ENCODE measurements around the gene ZNF223.

The ZNF223 gene

DNA sequence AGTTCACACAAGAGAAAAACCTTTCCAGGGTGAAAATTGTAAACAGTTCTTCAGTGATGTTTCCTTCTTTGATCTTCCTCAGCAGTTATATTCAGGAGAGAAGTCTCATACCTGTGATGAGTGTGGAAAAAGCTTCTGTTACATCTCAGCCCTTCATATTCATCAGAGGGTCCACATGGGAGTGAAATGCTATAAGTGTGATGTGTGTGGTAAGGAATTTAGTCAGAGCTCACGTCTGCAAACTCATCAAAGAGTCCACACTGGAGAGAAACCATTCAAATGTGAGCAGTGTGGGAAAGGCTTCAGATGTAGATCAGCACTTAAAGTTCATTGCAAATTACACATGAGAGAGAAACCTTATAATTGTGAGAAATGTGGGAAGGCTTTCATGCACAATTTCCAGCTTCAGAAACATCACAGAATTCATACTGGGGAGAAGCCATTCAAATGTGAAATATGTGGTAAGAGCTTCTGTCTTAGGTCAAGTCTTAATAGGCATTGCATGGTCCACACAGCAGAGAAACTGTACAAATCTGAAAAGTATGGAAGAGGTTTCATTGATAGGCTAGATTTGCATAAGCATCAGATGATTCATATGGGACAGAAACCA, 19.7 kb upstream of the ZNF223 start:
- no peak for TF ChIP-seq TOX (CRISPR knock-in tag; IDR thresholded peaks at IDR 0.05; ENCODE audit: borderline replicate concordance)
- TF ChIP-seq, protein P1, sequence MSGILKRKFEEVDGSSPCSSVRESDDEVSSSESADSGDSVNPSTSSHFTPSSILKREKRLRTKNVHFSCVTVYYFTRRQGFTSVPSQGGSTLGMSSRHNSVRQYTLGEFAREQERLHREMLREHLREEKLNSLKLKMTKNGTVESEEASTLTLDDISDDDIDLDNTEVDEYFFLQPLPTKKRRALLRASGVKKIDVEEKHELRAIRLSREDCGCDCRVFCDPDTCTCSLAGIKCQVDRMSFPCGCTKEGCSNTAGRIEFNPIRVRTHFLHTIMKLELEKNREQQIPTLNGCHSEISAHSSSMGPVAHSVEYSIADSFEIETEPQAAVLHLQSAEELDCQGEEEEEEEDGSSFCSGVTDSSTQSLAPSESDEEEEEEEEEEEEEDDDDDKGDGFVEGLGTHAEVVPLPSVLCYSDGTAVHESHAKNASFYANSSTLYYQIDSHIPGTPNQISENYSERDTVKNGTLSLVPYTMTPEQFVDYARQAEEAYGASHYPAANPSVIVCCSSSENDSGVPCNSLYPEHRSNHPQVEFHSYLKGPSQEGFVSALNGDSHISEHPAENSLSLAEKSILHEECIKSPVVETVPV (CRISPR knock-in tag; IDR thresholded peaks at IDR 0.05): no peak
- TF ChIP-seq RARB (CRISPR knock-in tag; IDR thresholded peaks at IDR 0.05): no peak
- no peak for TF ChIP-seq ESRRG (CRISPR knock-in tag; IDR thresholded peaks at IDR 0.05)
- no peak for TF ChIP-seq ZFP30 (CRISPR knock-in tag; IDR thresholded peaks at IDR 0.05)
- no peak for ATAC-seq

GRCh38 chr19:44042147-44042546, 9.7 kb upstream of the ZNF223 start:
- TF ChIP-seq ISL1 (CRISPR knock-in tag; IDR thresholded peaks at IDR 0.05) (no peak), BACH2 (CRISPR knock-in tag; IDR thresholded peaks at IDR 0.05; ENCODE audit: borderline replicate concordance) (no peak), ZC3H10 (CRISPR knock-in tag; IDR thresholded peaks at IDR 0.05) (no peak), TCF4 (CRISPR knock-in tag; IDR thresholded peaks at IDR 0.05; ENCODE audit: borderline replicate concordance) (no peak), ARNTL (CRISPR knock-in tag; IDR thresholded peaks at IDR 0.05; ENCODE audit: borderline replicate concordance, low read depth) (no peak), TOX (CRISPR knock-in tag; IDR thresholded peaks at IDR 0.05; ENCODE audit: borderline replicate concordance) (no peak), ZNF70 (CRISPR knock-in tag; IDR thresholded peaks at IDR 0.05) (no peak), CSDC2 (CRISPR knock-in tag; IDR thresholded peaks at IDR 0.05) (no peak), PPARA (CRISPR knock-in tag; IDR thresholded peaks at IDR 0.05; ENCODE audit: borderline replicate concordance) (no peak), RARB (CRISPR knock-in tag; IDR thresholded peaks at IDR 0.05) (no peak), ZFP30 (CRISPR knock-in tag; IDR thresholded peaks at IDR 0.05) (no peak), SNAI2 (CRISPR knock-in tag; IDR thresholded peaks at IDR 0.05) (no peak), ESRRG (CRISPR knock-in tag; IDR thresholded peaks at IDR 0.05) (no peak), GLIS3 (CRISPR knock-in tag; IDR thresholded peaks at IDR 0.05) (no peak), ZNF565 (CRISPR knock-in tag; conservative IDR thresholded peaks at IDR 0.05; ENCODE audit: low read depth) (no peak), OSR1 (CRISPR knock-in tag; IDR thresholded peaks at IDR 0.05) (no peak)
- TF ChIP-seq, protein P2, sequence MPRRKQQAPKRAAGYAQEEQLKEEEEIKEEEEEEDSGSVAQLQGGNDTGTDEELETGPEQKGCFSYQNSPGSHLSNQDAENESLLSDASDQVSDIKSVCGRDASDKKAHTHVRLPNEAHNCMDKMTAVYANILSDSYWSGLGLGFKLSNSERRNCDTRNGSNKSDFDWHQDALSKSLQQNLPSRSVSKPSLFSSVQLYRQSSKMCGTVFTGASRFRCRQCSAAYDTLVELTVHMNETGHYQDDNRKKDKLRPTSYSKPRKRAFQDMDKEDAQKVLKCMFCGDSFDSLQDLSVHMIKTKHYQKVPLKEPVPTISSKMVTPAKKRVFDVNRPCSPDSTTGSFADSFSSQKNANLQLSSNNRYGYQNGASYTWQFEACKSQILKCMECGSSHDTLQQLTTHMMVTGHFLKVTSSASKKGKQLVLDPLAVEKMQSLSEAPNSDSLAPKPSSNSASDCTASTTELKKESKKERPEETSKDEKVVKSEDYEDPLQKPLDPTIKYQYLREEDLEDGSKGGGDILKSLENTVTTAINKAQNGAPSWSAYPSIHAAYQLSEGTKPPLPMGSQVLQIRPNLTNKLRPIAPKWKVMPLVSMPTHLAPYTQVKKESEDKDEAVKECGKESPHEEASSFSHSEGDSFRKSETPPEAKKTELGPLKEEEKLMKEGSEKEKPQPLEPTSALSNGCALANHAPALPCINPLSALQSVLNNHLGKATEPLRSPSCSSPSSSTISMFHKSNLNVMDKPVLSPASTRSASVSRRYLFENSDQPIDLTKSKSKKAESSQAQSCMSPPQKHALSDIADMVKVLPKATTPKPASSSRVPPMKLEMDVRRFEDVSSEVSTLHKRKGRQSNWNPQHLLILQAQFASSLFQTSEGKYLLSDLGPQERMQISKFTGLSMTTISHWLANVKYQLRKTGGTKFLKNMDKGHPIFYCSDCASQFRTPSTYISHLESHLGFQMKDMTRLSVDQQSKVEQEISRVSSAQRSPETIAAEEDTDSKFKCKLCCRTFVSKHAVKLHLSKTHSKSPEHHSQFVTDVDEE (CRISPR knock-in tag; IDR thresholded peaks at IDR 0.05): no peak
- TF ChIP-seq, protein P3, sequence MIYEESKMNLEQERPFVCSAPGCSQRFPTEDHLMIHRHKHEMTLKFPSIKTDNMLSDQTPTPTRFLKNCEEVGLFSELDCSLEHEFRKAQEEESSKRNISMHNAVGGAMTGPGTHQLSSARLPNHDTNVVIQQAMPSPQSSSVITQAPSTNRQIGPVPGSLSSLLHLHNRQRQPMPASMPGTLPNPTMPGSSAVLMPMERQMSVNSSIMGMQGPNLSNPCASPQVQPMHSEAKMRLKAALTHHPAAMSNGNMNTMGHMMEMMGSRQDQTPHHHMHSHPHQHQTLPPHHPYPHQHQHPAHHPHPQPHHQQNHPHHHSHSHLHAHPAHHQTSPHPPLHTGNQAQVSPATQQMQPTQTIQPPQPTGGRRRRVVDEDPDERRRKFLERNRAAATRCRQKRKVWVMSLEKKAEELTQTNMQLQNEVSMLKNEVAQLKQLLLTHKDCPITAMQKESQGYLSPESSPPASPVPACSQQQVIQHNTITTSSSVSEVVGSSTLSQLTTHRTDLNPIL (CRISPR knock-in tag; IDR thresholded peaks at IDR 0.05; ENCODE audit: low read depth): no peak
- TF ChIP-seq, protein P1 (CRISPR knock-in tag; IDR thresholded peaks at IDR 0.05): no peak
- TF ChIP-seq, protein P4, sequence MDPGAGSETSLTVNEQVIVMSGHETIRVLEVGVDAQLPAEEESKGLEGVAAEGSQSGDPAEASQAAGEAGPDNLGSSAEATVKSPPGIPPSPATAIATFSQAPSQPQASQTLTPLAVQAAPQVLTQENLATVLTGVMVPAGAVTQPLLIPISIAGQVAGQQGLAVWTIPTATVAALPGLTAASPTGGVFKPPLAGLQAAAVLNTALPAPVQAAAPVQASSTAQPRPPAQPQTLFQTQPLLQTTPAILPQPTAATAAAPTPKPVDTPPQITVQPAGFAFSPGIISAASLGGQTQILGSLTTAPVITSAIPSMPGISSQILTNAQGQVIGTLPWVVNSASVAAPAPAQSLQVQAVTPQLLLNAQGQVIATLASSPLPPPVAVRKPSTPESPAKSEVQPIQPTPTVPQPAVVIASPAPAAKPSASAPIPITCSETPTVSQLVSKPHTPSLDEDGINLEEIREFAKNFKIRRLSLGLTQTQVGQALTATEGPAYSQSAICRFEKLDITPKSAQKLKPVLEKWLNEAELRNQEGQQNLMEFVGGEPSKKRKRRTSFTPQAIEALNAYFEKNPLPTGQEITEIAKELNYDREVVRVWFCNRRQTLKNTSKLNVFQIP (CRISPR knock-in tag; IDR thresholded peaks at IDR 0.05; ENCODE audit: borderline replicate concordance, low read depth): no peak
- ATAC-seq: no peak

Measured in SK-N-SH treated with all-trans-retinoic acid at 6 μM for 48 hours (cell line).